H9 (cell line): ENCODE data around the gene ZDHHC11. TPM values are rescaled to one million over a fixed set of nuclear protein-coding genes. Genes with fewer than 3 reads are reported as not detected.

Experiments used
- DNase-seq: peaks from one replicate; pipeline ENCODE4 v3.0.0-alpha.2; 2017
- H2AFZ ChIP-seq: one replicate; pipeline ENCODE4 v1.6.1; 2013; ENCODE audit warnings: mild to moderate bottlenecking, low read length, control low read depth, moderate library complexity
- H2AK5ac ChIP-seq: 2 replicates; pipeline ENCODE4 v1.6.1; 2013; ENCODE audit warnings: low read length, control low read depth, mixed read lengths; ENCODE audit not compliant: insufficient read length
- H2BK120ac ChIP-seq: one replicate; pipeline ENCODE4 v1.6.1; 2013; ENCODE audit warnings: low read depth, mild to moderate bottlenecking, low read length, control low read depth, inconsistent platforms; ENCODE audit not compliant: poor library complexity, severe bottlenecking
- H2BK12ac ChIP-seq: 2 replicates; pipeline ENCODE4 v1.6.1; 2013; ENCODE audit warnings: low read length, control low read depth, mixed read lengths, low read depth; ENCODE audit not compliant: insufficient read length
- H2BK15ac ChIP-seq: 2 replicates; pipeline ENCODE4 v1.6.1; 2013; ENCODE audit warnings: low read depth, low read length, control low read depth
- H2BK20ac ChIP-seq: one replicate; pipeline ENCODE4 v1.6.1; 2013; ENCODE audit warnings: low read depth, mild to moderate bottlenecking, low read length, control low read depth, inconsistent platforms; ENCODE audit not compliant: poor library complexity, severe bottlenecking
- H2BK5ac ChIP-seq: 2 replicates; pipeline ENCODE4 v1.6.1; 2013; ENCODE audit warnings: low read length, control low read depth, mixed read lengths; ENCODE audit not compliant: insufficient read length
- H3K14ac ChIP-seq: 2 replicates; pipeline ENCODE4 v1.6.1; 2013; ENCODE audit warnings: low read length, control low read depth; ENCODE audit not compliant: insufficient read depth
- H3K18ac ChIP-seq: 2 replicates; pipeline ENCODE4 v1.6.1; 2013; ENCODE audit warnings: low read depth, mild to moderate bottlenecking, mixed read lengths, low read length, control low read depth; ENCODE audit not compliant: insufficient read length
- H3K23ac ChIP-seq: 2 replicates; pipeline ENCODE4 v1.6.1; 2013; ENCODE audit warnings: low read length, control low read depth, mixed read lengths, low read depth; ENCODE audit not compliant: insufficient read length
- H3K23me2 ChIP-seq: 2 replicates; pipeline ENCODE4 v1.6.1; 2013; ENCODE audit warnings: low read depth, mild to moderate bottlenecking, mixed read lengths, low read length, control low read depth; ENCODE audit not compliant: insufficient read length, poor library complexity, severe bottlenecking
- H3K27ac ChIP-seq: 2 replicates; pipeline ENCODE4 v1.5.1; 2013; ENCODE audit warnings: low read length, control low read depth, mixed read lengths, low read depth; ENCODE audit not compliant: insufficient read length
- H3K27me3 ChIP-seq: 2 replicates; pipeline ENCODE4 v1.6.1; 2013; ENCODE audit warnings: low read length, control low read depth, inconsistent platforms; ENCODE audit not compliant: insufficient read depth
- H3K4ac ChIP-seq: 2 replicates; pipeline ENCODE4 v1.6.1; 2013; ENCODE audit warnings: low read depth, mild to moderate bottlenecking, control low read depth, inconsistent platforms, low read length, moderate library complexity
- H3K4me1 ChIP-seq: 2 replicates; pipeline ENCODE4 v1.6.1; 2013; ENCODE audit warnings: low read length, control low read depth, inconsistent platforms; ENCODE audit not compliant: insufficient read depth
- H3K4me2 ChIP-seq: 2 replicates; pipeline ENCODE4 v1.6.1; 2013; ENCODE audit warnings: low read length, control low read depth, mixed read lengths; ENCODE audit not compliant: insufficient read length, insufficient read depth
- H3K56ac ChIP-seq: 2 replicates; pipeline ENCODE4 v1.6.1; 2013; ENCODE audit warnings: low read depth, mild to moderate bottlenecking, mixed read lengths, low read length, control low read depth; ENCODE audit not compliant: insufficient read length
- H3K79me1 ChIP-seq: 2 replicates; pipeline ENCODE4 v1.6.1; 2013; ENCODE audit warnings: low read depth, mild to moderate bottlenecking, moderate library complexity, low read length, control low read depth, inconsistent platforms; ENCODE audit not compliant: insufficient read depth, poor library complexity, severe bottlenecking
- H3K79me2 ChIP-seq: 2 replicates; pipeline ENCODE4 v1.6.1; 2013; ENCODE audit warnings: low read length, control low read depth, inconsistent platforms; ENCODE audit not compliant: insufficient read depth
- H3K9ac ChIP-seq: 2 replicates; pipeline ENCODE4 v1.6.1; 2013; ENCODE audit warnings: low read length, control low read depth, mixed read lengths; ENCODE audit not compliant: insufficient read length; ENCODE audit errors: extremely low read depth
- H3K9me3 ChIP-seq: one replicate; pipeline ENCODE4 v1.6.1; 2013; ENCODE audit warnings: low read depth, low read length, inconsistent platforms; ENCODE audit not compliant: control insufficient read depth
- H3T11ph ChIP-seq: one replicate; pipeline ENCODE4 v1.6.1; 2013; ENCODE audit warnings: mild to moderate bottlenecking, low read length, control low read depth, inconsistent platforms
- H4K20me1 ChIP-seq: one replicate; pipeline ENCODE4 v1.6.1; 2013; ENCODE audit not compliant: control insufficient read depth, insufficient read length, insufficient read depth
- H4K5ac ChIP-seq: 2 replicates; pipeline ENCODE4 v1.6.1; 2013; ENCODE audit warnings: low read depth, mild to moderate bottlenecking, mixed read lengths, low read length, control low read depth; ENCODE audit not compliant: insufficient read length
- H4K8ac ChIP-seq: replicated peaks from 2 replicates; pipeline ENCODE4 v1.6.1; 2013; ENCODE audit warnings: low read length, control low read depth, mixed read lengths, low read depth; ENCODE audit not compliant: insufficient read length
- H4K91ac ChIP-seq: 2 replicates; pipeline ENCODE4 v1.6.1; 2013; ENCODE audit warnings: low read depth, mild to moderate bottlenecking, moderate library complexity, mixed read lengths, low read length, control low read depth; ENCODE audit not compliant: insufficient read length
- H3K27ac Mint-ChIP-seq, 3 experiments: 2 replicates in 2 of 3; 3 replicates in 1 of 3; pipeline ENCODE4 v1.8.0; 2020 to 2021; ENCODE audit warnings: mixed read lengths in 3 of 3, mild to moderate bottlenecking in 1 of 3, moderate library complexity in 1 of 3
- H3K27me3 Mint-ChIP-seq: 2 replicates; pipeline ENCODE4 v1.8.0; 2021; ENCODE audit warnings: low read depth, mild to moderate bottlenecking, moderate library complexity, mixed read lengths
- H3K36me3 Mint-ChIP-seq, 3 experiments: 2 replicates in 2 of 3; 3 replicates in 1 of 3; pipeline ENCODE4 v1.8.0; 2020 to 2021; ENCODE audit warnings: low read depth in 3 of 3, mixed read lengths in 3 of 3; ENCODE audit not compliant: insufficient read depth in 1 of 3
- H3K4me1 Mint-ChIP-seq, 2 experiments: 2 replicates each; pipeline ENCODE4 v1.8.0; 2020; ENCODE audit warnings: mixed read lengths in 2 of 2
- H3K4me3 Mint-ChIP-seq, 2 experiments: 2 replicates in 1 of 2; 3 replicates in 1 of 2; pipeline ENCODE4 v1.8.0; 2020 to 2021; ENCODE audit warnings: mild to moderate bottlenecking in 2 of 2, mixed read lengths in 2 of 2, moderate library complexity in 1 of 2
- H3K9me3 Mint-ChIP-seq, 2 experiments: 2 replicates in 1 of 2; 3 replicates in 1 of 2; pipeline ENCODE4 v1.8.0; 2020; ENCODE audit warnings: mild to moderate bottlenecking in 2 of 2, mixed read lengths in 2 of 2, moderate library complexity in 1 of 2
- CTCF ChIP-seq: fragments of 200-600 bp; sonication (generic); conservative IDR thresholded peaks from 3 replicates; pipeline ENCODE4 v1.8.0; 2021; ENCODE audit warnings: antibody characterized with exemption, mild to moderate bottlenecking
- WGBS: extraction: QIAGEN DNeasy Blood & Tissue Kit; methylation state at CpG from one replicate; pipeline ENCODE4 v1.1.7; 2013; ENCODE audit warnings: missing lambda C conversion rate, low lambda C conversion rate, mixed read lengths; ENCODE audit not compliant: insufficient read length; ENCODE audit errors: extremely low coverage; 5-methylcytosine and 5-hydroxymethylcytosine counted together
- total RNA-seq: library from RNA; stranded (reverse); gene quantifications from 2 replicates; pipeline ENCODE4 v1.2.1, GENCODE V29; 2021

Gene ZDHHC11
- total RNA-seq, 1 experiment from 2014 or later, result 37.6 TPM

GRCh38 chr5:854966-855743 lies 4.4 kb upstream of the ZDHHC11 start:
- no peak overlapping the region for H3K4ac ChIP-seq
- no peak overlapping the region for H3K4me3 Mint-ChIP-seq
- no peak overlapping the region for H3K27ac ChIP-seq
- TF ChIP-seq CTCF, result no peak
- no peak overlapping the region for H2BK12ac ChIP-seq
- peaks cover 4% of the 10 kb centered on the region; the same call in 1 of the 2 replicates for H3K27me3 Mint-ChIP-seq
- H3K4me1 Mint-ChIP-seq, result no peaks in the 10 kb centered on the region
- H3K9ac ChIP-seq, result no peak overlapping the region
- H3K23ac ChIP-seq, result no peak overlapping the region
- H3K4me1 ChIP-seq, result no peaks in the 10 kb centered on the region
- no peak overlapping the region for H3K18ac ChIP-seq
- peak overlapping the region in 1 of 3 experiments; percentile 82; a peak in 2 of 7 replicates for H3K27ac Mint-ChIP-seq
- no peak overlapping the region for H2BK5ac ChIP-seq
- no peaks in the 10 kb centered on the region for H4K20me1 ChIP-seq
- no peak overlapping the region for H2BK15ac ChIP-seq
- no peak overlapping the region for H3K4me2 ChIP-seq
- H3T11ph ChIP-seq, result no peak overlapping the region
- no peaks in the 10 kb centered on the region for H3K27me3 ChIP-seq
- no peak overlapping the region for H4K5ac ChIP-seq
- no peaks in the 10 kb centered on the region for H3K9me3 ChIP-seq
- H3K14ac ChIP-seq, result no peak overlapping the region
- no peaks in the 10 kb centered on the region for H3K23me2 ChIP-seq
- no peaks in the 10 kb centered on the region for H3K9me3 Mint-ChIP-seq
- no peaks in the 10 kb centered on the region for H3K79me2 ChIP-seq
- H3K36me3 Mint-ChIP-seq, result peaks cover 0 to 13% (median 0%) of the 10 kb centered on the region in 3 experiments; a peak in 3 of 7 replicates
- WGBS, result no CpG with 5 or more reads among the region's 32 CpGs
- no peak overlapping the region for H2AFZ ChIP-seq
- no peak for DNase-seq
- H2AK5ac ChIP-seq, result no peak overlapping the region
- no peak overlapping the region for H2BK20ac ChIP-seq
- no peak overlapping the region for H4K8ac ChIP-seq
- no peaks in the 10 kb centered on the region for H3K79me1 ChIP-seq
- H4K91ac ChIP-seq, result no peak overlapping the region
- no peak overlapping the region for H2BK120ac ChIP-seq
- no peak overlapping the region for H3K56ac ChIP-seq
